Upper lobe of left lung (tissue), 6 donors: Measurements from ENCODE around the gene ZNF169. TPM values are rescaled to one million over a fixed set of nuclear protein-coding genes. Genes with fewer than 3 reads are reported as not detected.

ENCODE experiments used
- ATAC-seq, 2 donors: fragments of 200-7000 bp; cut with Tn5 transposase; one replicate each; pipeline ENCODE4 v1.9.1; 2022; ENCODE audit warnings: mild to moderate bottlenecking in 2 of 2, moderate library complexity in 2 of 2; ENCODE audit not compliant: low FRiP score in 2 of 2
- DNase-seq, 2 donors: peaks; one replicate each; pipeline ENCODE4 v3.0.0-alpha.2; 2019 to 2020
- H3K27ac ChIP-seq, 4 donors: fragments of 200-600 bp; sonication (generic); one replicate each; pipeline ENCODE4 v1.5.1; 2016 to 2019
- H3K27me3 ChIP-seq, 4 donors: fragments of 200-600 bp; sonication (generic); one replicate each; pipeline ENCODE4 v1.5.1; 2017 to 2019
- H3K36me3 ChIP-seq, 4 donors: fragments of 200-600 bp; sonication (generic); one replicate each; pipeline ENCODE4 v1.5.1; 2016 to 2019
- H3K4me1 ChIP-seq, 4 donors: fragments of 200-600 bp; sonication (generic); one replicate each; pipeline ENCODE4 v1.5.1; 2018 to 2019
- H3K4me3 ChIP-seq, 4 donors: fragments of 200-600 bp; sonication (generic); one replicate each; pipeline ENCODE4 v1.5.1; 2017 to 2019; ENCODE audit warnings: mild to moderate bottlenecking in 2 of 4, moderate library complexity in 1 of 4
- H3K9me3 ChIP-seq, 4 donors: fragments of 200-600 bp; sonication (generic); one replicate each; pipeline ENCODE4 v1.5.1; 2018 to 2019
- CTCF ChIP-seq, 6 experiments: fragments of 450-650 bp in 4 of 6; fragments of 200-600 bp in 2 of 6; sonication (generic) in 2 of 6; IDR thresholded peaks; one replicate each; pipeline ENCODE4 v1.5.1; 2016 to 2019; ENCODE audit warnings: antibody characterized with exemption in 6 of 6
- EP300 ChIP-seq, 4 donors: sonication (generic); formaldehyde crosslinking; IDR thresholded peaks; one replicate each; pipeline ENCODE4 v1.5.1; 2017; ENCODE audit warnings: antibody characterized with exemption in 4 of 4, control low read depth in 2 of 4
- POLR2A ChIP-seq, 4 donors: fragments of 450-650 bp; IDR thresholded peaks; one replicate each; pipeline ENCODE4 v1.5.1; 2016 to 2017; ENCODE audit warnings: antibody characterized with exemption in 4 of 4, mild to moderate bottlenecking in 2 of 4
- POLR2AphosphoS5 ChIP-seq, 2 donors: sonication (generic); formaldehyde crosslinking; IDR thresholded peaks; one replicate each; pipeline ENCODE4 v1.5.1; 2017; ENCODE audit warnings: antibody characterized with exemption in 2 of 2
- WGBS, 2 donors: methylation state at CpG; one replicate each; pipeline ENCODE4 v1.1.5; 2017 to 2018; 5-methylcytosine and 5-hydroxymethylcytosine counted together
- total RNA-seq, 6 donors: library from RNA; depleted of rRNA in 4 of 6; stranded (reverse); fragments of >200 nt in 4 of 6; gene quantifications; one replicate each; pipeline versions ENCODE4 v1.1.0 to v1.2.1, GENCODE V29; 2016 to 2021
- donor health status: DM: no; HTN: no; CAD: no; lungs with moderate emphysema.
- donor health status: DM: no; HTN: yes; CAD: no; lungs with severe emphysema.

The ZNF169 gene
- 10 to 100 TPM in 4 of 6 donors, 1 to 10 TPM in 2; 5.3 to 20.2 (median 12.1) TPM for total RNA-seq

- DNase-seq (peak; percentile 93 to 95), ATAC-seq (peak; percentile 99 to 100)
- peaks cover 3 to 15% (median 10%) of the 10 kb centered on the region in 4 donors for H3K4me1 ChIP-seq
- TF ChIP-seq POLR2AphosphoS5 (IDR thresholded peaks at IDR 0.05) (peak; percentile 79 to 85), EP300 (IDR thresholded peaks at IDR 0.05) (no peak), POLR2A (IDR thresholded peaks at IDR 0.05) (peak in 2 of 4 donors; percentile 43 to 64), CTCF (IDR thresholded peaks at IDR 0.05) (peak in 2 of 6 experiments; percentile 9 to 14)
- H3K36me3 ChIP-seq: no peaks in the 10 kb centered on the region
- peak within 1 kb of the TSS; percentile 67 to 83 (median 72) for H3K27ac ChIP-seq
- H3K4me3 ChIP-seq: peak within 1 kb of the TSS; percentile 73 to 99 (median 76)
- no peaks in the 10 kb centered on the region for H3K9me3 ChIP-seq
- no peaks in the 10 kb centered on the region for H3K27me3 ChIP-seq
- 2 to 3% methylated on average over 25 to 38 of the region's 50 CpGs for WGBS, 2 donors
These were observed at the start of gene ZNF169 for GRCh38 chr9:94259077-94259862. ZNF169 (plus strand) TSS chr9:94259298; CDS start chr9:94278813, 19,515 bp downstream.

GRCh38 chr9:94210616-94211603 lies 48.2 kb upstream of the ZNF169 start:
- no peak overlapping the region for H3K4me3 ChIP-seq
- H3K27ac ChIP-seq: no peak overlapping the region
- H3K4me1 ChIP-seq: peaks cover 0 to 7% (median 3%) of the 10 kb centered on the region in 4 donors
- WGBS, 2 donors: 68 to 84% methylated on average over 5 of the region's 5 CpGs
- no peaks in the 10 kb centered on the region for H3K9me3 ChIP-seq
- H3K36me3 ChIP-seq: no peaks in the 10 kb centered on the region
- DNase-seq (no peak), ATAC-seq (no peak)
- H3K27me3 ChIP-seq: no peaks in the 10 kb centered on the region
- TF ChIP-seq EP300 (IDR thresholded peaks at IDR 0.05) (no peak), CTCF (IDR thresholded peaks at IDR 0.05) (no peak), POLR2A (IDR thresholded peaks at IDR 0.05) (no peak), POLR2AphosphoS5 (IDR thresholded peaks at IDR 0.05) (no peak)

GRCh38 chr9:94212091-94212490 lies 47.0 kb upstream of the ZNF169 start:
- Histone ChIP-seq H3K27ac (no peak overlapping the region), H3K27me3 (no peaks in the 10 kb centered on the region), H3K9me3 (no peaks in the 10 kb centered on the region), H3K4me1 (peaks cover 0 to 7% (median 3%) of the 10 kb centered on the region in 4 donors), H3K4me3 (no peak overlapping the region), H3K36me3 (no peaks in the 10 kb centered on the region)
- TF ChIP-seq POLR2A (IDR thresholded peaks at IDR 0.05) (no peak), CTCF (IDR thresholded peaks at IDR 0.05) (no peak), POLR2AphosphoS5 (IDR thresholded peaks at IDR 0.05) (no peak), EP300 (IDR thresholded peaks at IDR 0.05) (no peak)
- DNase-seq (no peak), ATAC-seq (no peak)
- WGBS, 2 donors: 90 to 100% methylated on average over 1 of the region's 1 CpG

GRCh38 chr9:94212531-94212930 lies 46.6 kb upstream of the ZNF169 start:
- ATAC-seq (no peak), DNase-seq (no peak)
- Histone ChIP-seq H3K4me1 (peaks cover 0 to 7% (median 3%) of the 10 kb centered on the region in 4 donors), H3K36me3 (no peaks in the 10 kb centered on the region), H3K4me3 (no peak overlapping the region), H3K27ac (no peak overlapping the region), H3K9me3 (no peaks in the 10 kb centered on the region), H3K27me3 (no peaks in the 10 kb centered on the region)
- no peak for TF ChIP-seq POLR2A (IDR thresholded peaks at IDR 0.05)
- 77 to 82% methylated on average over 4 to 5 of the region's 5 CpGs for WGBS, 2 donors
